HG03066 (cell line): ENCODE results near the gene HSPA4.
"Not testable (repeated sequence)": the region's sequence is repeated elsewhere in the genome, so short reads cannot be mapped to it uniquely, and the experiment has no call there.

Source experiments
- ATAC-seq: cut with Tn5 transposase; IDR thresholded peaks from one replicate; pipeline ENCODE4 v1.9.1; 2021; ENCODE audit warnings: low read depth; ENCODE audit not compliant: unreplicated experiment

HSPA4 gene

DNA sequence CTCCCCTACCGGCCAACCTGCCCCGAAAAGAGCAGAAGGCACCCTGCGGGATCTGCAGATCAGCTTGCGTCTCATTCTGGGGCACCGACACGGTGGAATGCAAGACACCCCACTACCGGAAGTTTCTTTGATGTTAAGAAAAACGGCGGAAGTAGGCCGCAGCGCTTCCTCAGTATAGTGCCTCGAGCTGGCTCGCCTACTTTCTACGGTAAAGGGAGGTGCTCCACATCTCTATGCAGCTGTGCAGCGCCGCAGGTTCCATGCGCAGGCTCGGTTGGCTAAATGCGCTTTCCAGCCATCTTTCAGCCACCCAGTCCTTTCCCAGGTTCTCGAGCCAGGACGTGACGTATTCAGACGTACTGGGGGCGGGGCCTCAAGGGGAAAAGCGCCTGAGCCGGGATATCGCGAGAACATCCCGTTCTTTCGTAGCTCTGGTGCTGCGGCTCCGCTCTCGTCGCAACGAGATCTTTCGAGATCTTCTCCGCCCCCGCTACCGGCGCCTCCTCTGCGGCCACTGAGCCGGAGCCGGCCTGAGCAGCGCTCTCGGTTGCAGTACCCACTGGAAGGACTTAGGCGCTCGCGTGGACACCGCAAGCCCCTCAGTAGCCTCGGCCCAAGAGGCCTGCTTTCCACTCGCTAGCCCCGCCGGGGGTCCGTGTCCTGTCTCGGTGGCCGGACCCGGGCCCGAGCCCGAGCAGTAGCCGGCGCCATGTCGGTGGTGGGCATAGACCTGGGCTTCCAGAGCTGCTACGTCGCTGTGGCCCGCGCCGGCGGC, at the start of gene HSPA4:
Gene HSPA4, plus strand, starts transcription at position 472 of the 775 bp plus-strand sequence. Its CDS starts 238 bp downstream, at position 710.
- peak; percentile 69 for ATAC-seq

DNA sequence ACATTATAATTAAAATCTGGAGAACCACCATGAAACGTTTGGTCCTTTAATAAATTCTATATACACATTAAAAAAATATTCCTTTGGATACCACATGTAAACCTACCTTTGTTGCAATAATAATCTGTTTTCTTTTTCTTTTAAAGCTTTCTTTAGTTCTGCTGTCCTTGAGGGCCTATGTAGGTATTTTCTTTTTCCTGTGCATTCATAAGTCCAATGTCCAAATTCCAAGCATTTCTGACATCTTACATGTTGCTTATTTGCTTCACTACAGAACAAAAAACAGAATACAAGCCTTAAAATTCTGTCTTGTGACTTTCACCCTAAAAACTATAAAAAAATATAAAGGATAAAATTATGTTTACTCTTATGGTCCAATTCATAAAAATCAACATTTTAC, 45.2 kb upstream of the HSPA4 start:
- ATAC-seq = no peak

DNA sequence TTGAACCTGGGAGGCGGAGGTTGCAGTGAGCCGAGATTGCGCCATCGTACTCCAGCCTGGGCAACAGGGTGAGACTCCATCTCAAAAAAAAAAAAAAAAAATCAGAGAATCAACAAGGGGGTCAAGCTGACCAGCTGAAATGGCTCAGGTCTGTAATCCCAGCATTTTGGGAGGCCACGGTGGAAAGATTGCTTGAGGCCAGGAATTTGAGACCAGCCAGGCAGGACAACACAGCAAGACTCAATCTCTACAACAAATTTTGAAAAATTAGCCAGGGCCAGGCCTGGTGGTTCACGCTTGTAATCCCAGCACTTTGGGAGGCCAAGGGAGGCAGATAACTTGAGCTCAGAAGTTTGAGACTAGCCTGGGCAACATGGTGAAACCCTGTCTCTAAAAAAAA, 43.4 kb upstream of the HSPA4 start:
- ATAC-seq = not testable (repeated sequence)

DNA sequence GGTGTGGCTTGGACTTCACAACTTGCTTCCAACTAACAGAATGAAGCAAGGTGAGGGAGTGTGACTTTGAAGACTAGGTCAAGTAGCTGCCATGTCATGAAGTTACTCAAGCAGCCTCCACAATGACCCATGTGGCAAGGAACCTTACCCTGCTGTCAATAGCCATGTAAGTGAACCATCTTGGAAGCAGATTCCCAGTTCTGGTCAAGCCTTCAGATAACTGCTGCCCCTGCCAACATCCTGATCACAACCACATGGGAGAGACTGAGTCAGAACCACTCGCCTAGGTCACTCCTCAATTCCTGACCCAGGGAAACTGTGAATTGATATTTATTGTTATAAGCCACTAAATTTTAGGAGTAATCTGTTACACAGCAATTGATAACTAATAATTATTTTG, 36.3 kb upstream of the HSPA4 start:
- no peak for ATAC-seq

DNA sequence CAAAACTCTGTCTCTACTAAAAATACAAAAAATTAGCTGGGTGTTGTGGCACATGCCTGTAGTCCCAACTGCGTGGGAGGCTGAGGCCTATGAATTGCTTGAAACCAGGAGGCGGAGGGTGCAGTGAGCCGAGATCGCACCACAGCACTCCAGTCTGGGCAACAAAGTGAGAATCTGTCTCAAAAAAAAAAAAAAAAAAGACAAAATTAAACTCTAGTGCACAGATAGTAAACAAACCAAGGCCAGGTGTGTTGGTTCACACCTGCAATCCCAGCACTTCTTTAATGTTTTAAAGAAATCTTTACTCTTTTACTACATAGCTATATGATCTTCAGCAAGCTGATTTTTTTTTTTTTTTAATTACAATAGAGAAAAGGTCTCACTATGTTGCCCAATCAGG, 33.8 kb upstream of the HSPA4 start:
- no peak for ATAC-seq

DNA sequence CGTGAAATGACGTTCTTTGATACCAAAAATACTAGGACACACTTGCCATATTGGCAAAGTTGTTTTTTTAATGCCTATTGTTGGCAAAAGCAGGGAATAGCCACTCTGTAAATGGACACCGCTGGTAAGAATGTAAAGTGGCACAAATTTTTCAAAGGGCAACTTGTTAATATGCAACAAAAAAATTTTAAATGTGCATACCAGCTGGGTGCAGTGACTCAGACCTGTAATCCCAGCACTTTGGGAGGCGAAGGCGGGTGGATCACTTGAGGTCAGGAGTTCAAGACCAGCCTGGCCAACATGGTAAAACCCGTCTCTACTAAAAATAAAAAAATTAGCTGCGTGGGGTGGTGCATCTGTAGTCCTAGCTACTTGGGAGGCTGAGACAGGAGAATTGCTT, 32.3 kb upstream of the HSPA4 start:
- not testable (repeated sequence) for ATAC-seq

DNA sequence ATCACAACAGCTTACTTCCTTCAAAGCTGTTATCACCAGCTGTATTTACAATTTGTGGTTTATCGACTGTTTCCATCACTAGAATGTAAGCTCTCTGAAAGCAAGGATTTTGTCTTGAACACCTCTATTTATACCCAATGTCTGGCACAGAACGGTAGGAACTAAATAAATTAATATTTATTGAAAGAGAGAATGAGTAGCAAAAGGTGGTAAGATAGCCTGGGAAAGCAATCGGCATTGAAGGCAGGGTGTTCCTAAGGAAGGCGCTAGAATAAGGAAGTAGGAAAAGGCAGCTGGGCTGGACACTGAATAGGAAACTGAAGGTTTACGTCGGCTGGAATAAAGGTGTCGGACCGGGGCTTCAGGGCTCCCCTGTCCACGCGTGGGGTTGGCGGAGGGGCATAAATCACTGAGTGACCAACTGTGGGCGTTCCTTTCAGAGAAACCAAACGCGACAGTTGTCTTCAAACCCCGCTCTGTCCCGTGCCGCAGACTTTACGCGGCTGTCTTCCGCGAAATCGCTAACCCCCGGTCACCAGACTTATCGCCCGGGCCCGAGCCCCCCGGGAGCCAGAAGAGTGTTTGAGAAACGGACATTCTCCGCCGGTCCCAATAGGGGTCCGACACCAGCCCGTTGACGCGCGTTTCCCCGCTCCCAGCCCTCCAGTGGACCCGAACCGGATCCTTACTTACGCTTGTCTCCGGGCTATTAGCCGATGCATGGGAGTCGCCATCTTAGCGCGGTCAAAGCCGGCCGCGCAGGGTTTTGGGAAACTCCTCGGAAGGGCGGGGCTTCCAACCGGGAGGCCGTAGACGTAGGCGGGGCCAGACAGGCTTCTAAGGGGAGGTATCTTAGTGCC, 25.8 kb upstream of the HSPA4 start, which contains the start of gene ZCCHC10:
Gene ZCCHC10, minus strand, starts transcription at position 746 of the 860 bp plus-strand sequence. Its CDS starts 12 bp downstream, at position 734.
- ATAC-seq = peak; percentile 92

DNA sequence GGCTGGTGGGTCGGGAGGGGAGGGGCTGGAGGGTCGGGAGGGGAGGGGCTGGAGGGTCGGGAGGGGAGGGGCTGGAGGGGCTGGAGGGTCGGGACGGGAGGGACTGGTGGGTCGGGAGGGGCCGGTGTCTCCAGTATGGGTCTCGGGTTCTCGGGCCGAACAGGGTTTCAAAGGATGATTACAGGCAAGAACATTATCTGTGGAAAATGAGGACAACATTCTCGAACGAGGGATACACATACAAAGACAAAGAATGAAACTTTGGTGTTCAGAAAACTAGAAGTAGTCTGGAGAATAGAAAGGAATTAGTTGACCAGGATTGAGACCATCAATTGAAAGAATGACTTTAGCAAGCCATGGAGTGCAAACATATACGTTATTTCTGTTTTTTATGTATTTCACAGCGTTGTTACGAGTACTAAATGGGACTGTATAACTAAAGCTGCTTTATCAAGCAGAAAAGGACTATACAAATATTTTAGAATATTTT, 25.1 kb upstream of the HSPA4 start:
- no peak for ATAC-seq

DNA sequence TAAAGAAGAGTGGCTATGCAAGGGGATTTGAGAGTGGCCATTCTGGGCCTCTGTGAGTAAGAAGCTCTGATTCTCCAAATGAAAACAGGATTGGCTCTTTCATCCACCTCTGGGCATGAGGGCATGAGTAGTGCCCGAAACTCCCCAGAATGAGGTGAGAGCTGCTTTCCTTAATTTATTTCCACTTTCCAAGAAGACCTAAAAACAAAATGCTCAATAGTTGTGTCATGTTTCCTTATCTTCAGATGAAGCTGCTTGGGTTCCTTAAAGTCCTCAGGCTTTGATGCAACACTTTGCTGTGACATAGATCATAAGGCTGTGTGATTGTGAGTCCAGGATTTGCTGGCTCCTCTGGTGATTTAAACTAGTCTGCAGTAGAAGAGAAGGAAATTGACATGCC, 22.4 kb upstream of the HSPA4 start:
- no peak for ATAC-seq

DNA sequence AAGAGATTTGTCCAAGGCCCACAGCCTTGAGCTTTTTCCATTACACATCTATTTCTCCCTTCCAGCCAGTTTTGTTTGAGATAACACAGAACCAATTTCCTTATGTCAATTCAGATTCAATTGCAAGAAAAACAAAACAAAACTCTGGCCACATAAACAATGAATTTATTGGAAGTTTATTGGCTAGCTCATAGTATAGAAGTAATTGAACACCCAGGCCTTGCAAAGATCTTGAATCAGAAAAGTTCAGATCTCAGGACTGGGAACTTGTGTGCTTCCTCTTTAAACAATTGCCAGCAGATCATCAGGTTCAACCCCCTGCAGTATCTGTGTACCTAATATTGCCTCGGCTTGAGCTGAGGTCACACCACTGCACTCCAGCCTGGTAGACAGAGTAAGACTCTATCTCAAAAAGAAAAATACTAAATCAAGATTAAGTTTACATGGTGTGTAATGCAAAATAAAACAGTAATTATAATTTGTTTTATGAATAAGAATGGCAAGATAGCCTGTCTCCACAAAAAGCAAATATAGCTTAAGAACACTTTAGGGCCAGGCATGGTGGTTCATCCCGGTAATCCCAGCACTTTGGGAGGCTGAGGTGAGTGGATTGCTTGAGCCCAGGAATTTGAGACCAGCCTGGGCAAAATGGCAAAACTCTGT, 21.3 kb upstream of the HSPA4 start:
- ATAC-seq = no peak

DNA sequence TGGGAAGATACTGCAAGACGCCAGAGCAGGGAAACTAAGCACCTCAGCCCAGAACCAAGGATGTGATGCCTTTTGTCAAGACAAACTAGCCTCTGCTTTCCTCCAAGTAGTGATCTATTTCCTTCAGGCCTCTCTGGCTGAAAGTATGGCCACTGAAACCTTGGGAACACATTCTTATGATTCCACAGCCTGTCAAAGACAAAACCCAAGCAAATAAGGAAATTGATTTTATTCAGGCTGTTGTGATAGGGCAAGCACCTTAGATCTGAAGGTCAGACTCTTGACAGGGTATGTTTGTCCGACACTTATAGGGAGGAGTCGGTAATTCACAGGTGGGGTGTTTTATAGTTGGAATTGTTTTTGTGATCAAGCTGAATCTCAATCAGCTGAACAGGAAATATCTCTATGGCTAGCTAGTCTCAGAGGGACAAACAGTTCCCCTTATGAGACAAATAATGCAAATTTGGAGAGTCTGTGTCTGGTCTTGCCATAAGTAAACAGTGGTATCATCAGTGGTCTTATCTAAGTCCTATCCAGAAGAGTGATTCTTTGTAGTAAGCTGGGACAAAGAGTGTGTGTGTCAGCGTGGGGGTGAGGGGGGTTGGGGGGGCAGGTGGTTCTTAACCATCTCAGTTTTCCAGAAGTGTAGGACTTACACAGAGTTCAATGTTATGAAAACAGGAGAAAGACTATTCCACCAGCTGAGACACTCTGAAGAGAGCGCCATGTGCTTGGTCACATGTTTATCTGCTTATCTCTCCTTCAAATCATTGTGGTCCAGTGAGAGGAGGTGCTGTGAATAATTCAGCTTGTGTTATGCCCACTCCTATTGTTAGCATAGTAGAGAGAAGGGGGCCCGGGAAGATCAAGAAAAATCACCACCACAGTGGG, 18.7 kb upstream of the HSPA4 start:
- ATAC-seq = peak; percentile 56

DNA sequence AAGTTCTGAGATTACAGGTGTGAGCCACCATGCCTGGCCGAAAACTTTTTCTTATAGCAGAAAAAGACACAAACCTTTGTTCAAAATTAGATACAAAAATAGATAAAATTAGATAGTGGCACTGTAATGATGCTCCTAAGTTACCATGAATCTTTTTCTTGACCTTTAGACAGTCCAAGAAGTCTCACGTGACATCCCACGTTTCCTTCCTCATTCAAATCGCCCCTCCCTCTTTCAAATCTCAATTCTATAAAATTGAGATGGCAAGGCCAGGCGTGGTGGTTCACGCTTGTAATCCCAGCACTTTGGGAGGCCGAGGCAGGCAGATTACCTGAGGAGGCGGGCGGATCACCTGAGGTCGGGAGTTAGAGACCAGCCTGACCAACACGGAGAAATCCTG, 17.7 kb upstream of the HSPA4 start:
- ATAC-seq = no peak

DNA sequence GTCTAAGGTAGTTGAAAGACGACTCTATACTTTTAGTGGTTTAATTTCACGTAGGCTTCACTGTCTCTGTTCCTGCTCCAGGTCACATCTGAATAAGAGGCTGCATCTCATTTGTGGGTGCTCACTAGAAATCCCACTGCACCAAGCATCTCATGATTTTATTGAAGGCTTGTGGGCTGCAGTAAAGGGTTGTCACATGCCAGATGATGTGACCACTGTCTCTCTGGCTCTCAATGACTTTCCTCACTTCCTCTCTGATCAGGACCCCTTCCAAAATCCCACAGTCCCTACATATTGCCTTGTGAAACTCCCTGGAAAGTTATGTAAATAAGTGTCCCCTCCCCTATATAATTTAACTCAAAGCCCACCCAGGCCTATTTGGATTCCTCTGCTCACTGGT, 16.6 kb upstream of the HSPA4 start:
- no peak for ATAC-seq

DNA sequence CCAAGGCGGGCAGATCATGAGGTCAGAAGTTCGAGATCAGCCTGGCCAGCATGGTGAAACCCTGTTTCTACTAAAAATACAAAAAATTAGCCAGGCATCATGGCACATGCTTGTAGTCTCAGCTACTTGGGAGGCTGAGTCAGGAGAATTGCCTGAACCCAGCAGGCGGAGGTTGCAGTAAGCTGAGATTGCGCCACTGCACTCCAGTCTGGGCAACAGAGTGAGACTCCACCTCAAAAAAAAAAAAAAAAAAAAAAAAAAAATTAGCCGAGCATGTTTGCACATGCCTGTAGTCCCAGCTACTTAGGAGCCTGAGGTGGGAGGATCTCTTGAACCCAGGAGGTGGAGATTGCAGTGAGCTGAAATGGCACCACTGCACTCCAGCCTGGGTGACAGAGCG, 15.1 kb upstream of the HSPA4 start:
- not testable (repeated sequence) for ATAC-seq

DNA sequence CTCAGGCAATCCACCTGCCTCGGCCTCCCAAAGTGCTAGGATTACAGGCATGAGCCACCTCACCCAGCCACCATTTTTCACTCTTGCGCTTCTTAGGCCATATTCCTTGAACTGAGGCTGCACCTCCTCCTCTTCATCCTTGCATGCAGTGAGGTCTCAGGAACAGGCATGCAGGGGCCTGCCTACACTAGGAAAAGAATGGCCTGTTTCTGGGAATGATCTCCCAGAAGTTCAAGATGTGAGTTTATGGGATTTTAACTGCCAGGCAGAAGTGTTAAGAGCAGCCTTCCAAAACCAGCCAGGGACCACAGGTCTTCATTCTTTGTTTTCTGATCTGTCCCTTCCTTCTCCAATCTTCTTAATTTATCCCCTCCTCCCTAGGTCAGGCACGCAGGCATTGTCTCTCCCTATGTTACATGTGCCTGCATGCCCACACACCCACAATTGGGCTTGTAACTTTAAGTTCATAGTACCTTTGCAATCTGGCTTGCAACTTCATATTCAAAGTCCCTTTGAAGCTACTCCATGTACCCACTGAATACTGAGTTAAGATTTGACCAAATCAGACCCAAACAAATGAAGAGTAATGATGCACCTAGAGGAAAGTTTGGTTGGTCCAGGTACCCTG, 10.5 kb upstream of the HSPA4 start:
- ATAC-seq = no peak

DNA sequence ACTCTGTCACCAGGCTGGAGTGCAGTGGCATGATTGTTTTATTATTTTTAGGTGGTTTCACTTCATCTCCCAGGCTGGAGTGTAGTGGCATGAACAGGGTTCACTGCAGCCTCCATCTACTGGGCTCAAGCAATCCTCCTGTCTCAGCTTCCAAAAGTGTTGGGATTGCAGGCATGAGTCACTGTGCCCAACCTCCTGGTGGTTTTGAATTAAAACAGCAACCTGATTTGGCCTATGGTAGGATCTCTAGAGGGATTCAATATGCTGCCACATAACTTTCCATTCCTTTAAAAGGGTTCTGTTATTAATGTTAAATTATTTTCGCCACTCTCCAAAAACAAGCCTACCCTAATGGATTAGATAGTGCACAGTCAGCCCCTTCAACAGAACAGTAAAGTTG, 9.9 kb upstream of the HSPA4 start:
- no peak for ATAC-seq

DNA sequence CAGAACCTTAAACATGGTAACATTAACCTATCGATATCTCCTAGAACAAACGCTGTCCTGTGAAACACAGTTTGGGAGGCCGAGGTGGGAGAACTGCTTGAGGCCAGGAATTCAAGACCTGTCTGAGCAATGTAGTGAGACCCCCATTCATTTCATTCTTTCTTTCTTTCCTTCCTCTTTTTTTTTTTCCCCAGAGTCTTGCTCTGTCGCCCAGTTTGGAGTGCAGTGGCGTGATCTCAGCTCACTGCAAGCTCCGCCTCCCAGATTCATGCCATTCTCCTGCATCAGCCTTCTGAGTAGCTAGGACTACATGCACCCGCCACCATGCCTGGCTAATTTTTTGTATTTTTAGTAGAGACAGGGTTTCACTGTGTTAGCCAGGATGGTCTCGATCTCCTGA, 5.3 kb upstream of the HSPA4 start:
- ATAC-seq = not testable (repeated sequence)

DNA sequence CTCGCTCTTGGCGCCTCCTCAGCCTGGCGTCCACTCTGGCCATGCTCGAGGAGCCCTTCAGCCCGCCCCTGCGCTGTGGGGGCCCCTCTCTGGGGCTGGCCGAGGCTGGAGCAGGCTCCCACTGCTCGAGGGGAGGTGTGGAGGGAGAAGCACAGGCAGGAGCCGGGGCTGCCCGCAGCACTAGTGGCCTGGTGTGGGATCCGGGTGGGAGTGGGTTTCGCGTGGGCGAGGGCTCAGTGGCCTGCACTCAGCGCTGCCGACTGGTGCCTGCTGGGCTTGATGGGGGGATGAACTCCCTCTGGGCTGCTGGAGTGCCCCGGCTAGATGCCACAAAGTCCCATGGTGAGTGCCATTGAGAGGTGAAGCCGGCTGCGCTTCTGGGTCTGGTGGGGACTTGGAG, 4.4 kb upstream of the HSPA4 start:
- no peak for ATAC-seq

DNA sequence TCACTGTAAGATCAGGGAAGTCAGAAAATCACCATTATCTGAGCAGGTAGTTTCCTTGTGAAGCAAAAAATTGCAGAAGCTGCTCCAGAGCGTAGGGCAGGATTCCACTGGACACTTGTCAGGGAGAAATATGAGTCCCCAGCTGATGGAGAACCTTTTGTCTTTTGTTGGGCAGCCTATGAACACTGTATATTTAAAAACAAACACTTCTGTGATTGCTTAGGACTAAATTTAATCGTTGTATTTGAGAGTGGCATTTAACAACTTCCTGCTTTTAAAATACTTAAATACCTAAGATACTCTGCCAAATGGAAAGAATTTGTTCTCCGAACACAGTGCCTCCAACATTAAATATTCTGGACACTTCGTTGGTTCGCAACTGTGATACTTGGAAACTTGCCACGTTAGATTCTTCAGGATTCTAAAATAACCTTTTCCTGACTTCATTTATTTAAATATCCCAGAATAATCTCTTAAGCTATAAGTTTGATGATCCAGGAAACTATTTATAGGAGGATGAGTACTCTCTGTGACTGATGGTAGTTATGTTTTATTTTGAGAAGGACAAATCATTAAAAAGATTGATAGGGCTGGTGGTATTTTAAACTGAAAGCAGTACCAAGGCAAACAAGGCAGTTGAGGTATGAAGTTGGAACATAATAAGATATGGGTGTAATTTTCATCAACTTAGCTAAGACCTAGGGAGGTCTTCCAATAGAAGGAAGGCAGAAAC, 2.7 kb upstream of the HSPA4 start:
- no peak for ATAC-seq
